Ishikawa (cell line): Measurements from ENCODE around the gene CFAP107.

Experiments
- CEBPB ChIP-seq: IDR thresholded peaks from 2 replicates; pipeline ENCODE4 v1.6.1; 2012
- CREB1 ChIP-seq: IDR thresholded peaks from 2 replicates; pipeline ENCODE4 v1.6.1; 2012; ENCODE audit warnings: low read depth
- EGR1 ChIP-seq: IDR thresholded peaks from 2 replicates; pipeline ENCODE4 v1.6.1; 2012
- EP300 ChIP-seq: IDR thresholded peaks from 2 replicates; pipeline ENCODE4 v1.6.1; 2012; ENCODE audit warnings: borderline replicate concordance
- FOXM1 ChIP-seq: IDR thresholded peaks from 2 replicates; pipeline ENCODE4 v1.6.1; 2012; ENCODE audit warnings: low read depth, borderline replicate concordance
- NFIC ChIP-seq: IDR thresholded peaks from 2 replicates; pipeline ENCODE4 v1.6.1; 2012
- RAD21 ChIP-seq: IDR thresholded peaks from 2 replicates; pipeline ENCODE4 v1.6.1; 2012; ENCODE audit warnings: low read depth
- REST ChIP-seq: IDR thresholded peaks from 2 replicates; pipeline ENCODE4 v1.6.1; 2012; ENCODE audit warnings: low read depth, mild to moderate bottlenecking
- TAF1 ChIP-seq: IDR thresholded peaks from 2 replicates; pipeline ENCODE4 v1.6.1; 2012; ENCODE audit warnings: low read depth, mild to moderate bottlenecking
- TCF12 ChIP-seq: IDR thresholded peaks from 2 replicates; pipeline ENCODE4 v1.6.1; 2012; ENCODE audit warnings: low read depth
- TEAD4 ChIP-seq: IDR thresholded peaks from 2 replicates; pipeline ENCODE4 v1.6.1; 2012
- YY1 ChIP-seq: IDR thresholded peaks from 2 replicates; pipeline ENCODE4 v1.6.1; 2012; ENCODE audit warnings: low read depth
- ZBTB7A ChIP-seq: IDR thresholded peaks from 2 replicates; pipeline ENCODE4 v1.6.1; 2012; ENCODE audit warnings: low read depth
- TF ChIP-seq, protein P1 (sequence below): IDR thresholded peaks from 2 replicates; pipeline ENCODE4 v1.6.1; 2012
- TF ChIP-seq, protein P2 (sequence below): IDR thresholded peaks from 2 replicates; pipeline ENCODE4 v1.6.1; 2012

CFAP107 gene

GRCh38 chr1:12810691-12811408 is 64.8 kb downstream of the CFAP107 start:
- no peak for TF ChIP-seq CEBPB
- no peak for TF ChIP-seq NFIC
- no peak for TF ChIP-seq CREB1
- TF ChIP-seq, protein P1, sequence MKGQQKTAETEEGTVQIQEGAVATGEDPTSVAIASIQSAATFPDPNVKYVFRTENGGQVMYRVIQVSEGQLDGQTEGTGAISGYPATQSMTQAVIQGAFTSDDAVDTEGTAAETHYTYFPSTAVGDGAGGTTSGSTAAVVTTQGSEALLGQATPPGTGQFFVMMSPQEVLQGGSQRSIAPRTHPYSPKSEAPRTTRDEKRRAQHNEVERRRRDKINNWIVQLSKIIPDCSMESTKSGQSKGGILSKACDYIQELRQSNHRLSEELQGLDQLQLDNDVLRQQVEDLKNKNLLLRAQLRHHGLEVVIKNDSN: no peak
- TF ChIP-seq, protein P2, sequence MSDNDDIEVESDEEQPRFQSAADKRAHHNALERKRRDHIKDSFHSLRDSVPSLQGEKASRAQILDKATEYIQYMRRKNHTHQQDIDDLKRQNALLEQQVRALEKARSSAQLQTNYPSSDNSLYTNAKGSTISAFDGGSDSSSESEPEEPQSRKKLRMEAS: no peak
- no peak for TF ChIP-seq EGR1
- TF ChIP-seq EP300: no peak
- TF ChIP-seq TEAD4: no peak
- TF ChIP-seq ZBTB7A: no peak

DNA sequence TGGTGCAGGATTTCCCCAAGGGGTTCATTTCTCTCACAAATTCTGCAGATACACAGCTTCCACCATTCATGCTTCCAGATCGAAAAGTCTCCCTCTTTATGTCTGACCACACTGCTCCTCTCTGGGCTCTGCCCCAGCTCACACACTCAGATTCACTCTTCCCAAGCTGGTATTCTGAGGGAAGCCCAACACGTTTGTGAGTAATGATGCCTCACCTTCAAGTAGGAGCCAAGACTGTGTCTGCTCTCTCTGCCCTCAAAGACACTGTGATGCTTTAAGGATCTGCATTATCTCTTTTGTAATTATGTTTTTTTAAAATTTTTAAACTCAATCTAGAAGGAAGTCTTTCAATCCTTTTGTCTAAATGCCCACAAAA is 65.4 kb downstream of the CFAP107 start:
- no peak for TF ChIP-seq NFIC
- no peak for TF ChIP-seq YY1
- TF ChIP-seq CREB1: no peak
- no peak for TF ChIP-seq REST
- TF ChIP-seq TAF1: no peak
- TF ChIP-seq ZBTB7A: no peak
- TF ChIP-seq TCF12: no peak
- no peak for TF ChIP-seq FOXM1
- TF ChIP-seq, protein P2: no peak
- TF ChIP-seq TEAD4: no peak
- TF ChIP-seq RAD21: no peak
- no peak for TF ChIP-seq EGR1
- TF ChIP-seq CEBPB: no peak
